HepG2 (cell line): ENCODE results near the gene SOX11. TPM values are rescaled to one million over a fixed set of nuclear protein-coding genes. Genes with fewer than 3 reads are reported as not detected.

ENCODE experiments used
- ATAC-seq: fragments of 200-7000 bp; cut with Tn5 transposase; 3 replicates; pipeline ENCODE4 v1.9.1; 2020; ENCODE audit warnings: mild to moderate bottlenecking, moderate library complexity
- BruUV-seq: library from RNA; stranded (reverse); fragments of 400-500 nt; replicated peaks from 2 replicates; lab custom pipeline; 2021; lab: Mats Ljungman, UMichigan
- CTCF ChIA-PET: fragments of 300-600 bp; formaldehyde crosslinking; extraction: SDS; loops from one replicate; lab custom pipeline; 2021; ENCODE audit warnings: low total read pairs, inconsistent platforms, low intra/inter-chr PET ratio; lab: Yijun Ruan, JAX
- POLR2A ChIA-PET: fragments of 350-600 bp; sonication (Branson Sonifier 250); formaldehyde crosslinking; loops from one replicate; lab custom pipeline; 2020; ENCODE audit warnings: antibody characterized with exemption, inconsistent platforms; lab: Yijun Ruan, JAX
- DNase-seq: peaks from one replicate; pipeline ENCODE4 v3.0.0-alpha.2; 2015; ENCODE audit warnings: low spot score
- FAIRE-seq: peaks from 3 replicates; lab custom pipeline; 2011; peaks lifted over from hg19 to GRCh38; lab: Jason Lieb, UNC
- H2AFZ ChIP-seq: one replicate; pipeline ENCODE4 v1.6.1; 2011; ENCODE audit warnings: low read length, inconsistent platforms
- H3K27ac ChIP-seq: fragments of 300-600 bp; 3 replicates; pipeline ENCODE4 v1.8.0; 2011; ENCODE audit warnings: mixed run types, mild to moderate bottlenecking, mixed read lengths, low read length, inconsistent platforms; ENCODE audit not compliant: insufficient read depth; ENCODE audit errors: extremely low read length
- H3K27me3 ChIP-seq, 2 experiments: fragments of 200-600 bp in 1 of 2; 2 replicates in 1 of 2; 3 replicates in 1 of 2; pipeline versions ENCODE4 v1.6.0 to v1.8.0; 2011; ENCODE audit warnings: low read length in 2 of 2, mild to moderate bottlenecking in 2 of 2, moderate library complexity in 2 of 2, inconsistent platforms in 1 of 2; ENCODE audit not compliant: insufficient read depth in 2 of 2, control insufficient read depth in 1 of 2
- H3K36me3 ChIP-seq, 2 experiments: fragments of 200-600 bp in 1 of 2; replicated peaks in 1 of 2; 2 replicates in 1 of 2; 3 replicates in 1 of 2; pipeline versions ENCODE4 v1.5.1 to v1.8.0; 2011; ENCODE audit warnings: low read length in 2 of 2, inconsistent platforms in 1 of 2; ENCODE audit not compliant: insufficient read depth in 2 of 2, control insufficient read depth in 1 of 2
- H3K4me1 ChIP-seq: 2 replicates; pipeline ENCODE4 v1.5.1; 2012; ENCODE audit warnings: low read length, inconsistent platforms; ENCODE audit not compliant: insufficient read depth
- H3K4me2 ChIP-seq: 2 replicates; pipeline ENCODE4 v1.6.0; 2011; ENCODE audit warnings: low read depth, low read length, inconsistent platforms
- H3K4me3 ChIP-seq, 3 experiments: fragments of 200-600 bp in 1 of 3; sonication (generic), shearing (Covaris generic) in 1 of 3; replicated peaks in 1 of 3; 2 replicates each; pipeline ENCODE4 v1.5.1; 2011 to 2016; ENCODE audit warnings: low read length in 3 of 3, inconsistent platforms in 2 of 3, low read depth in 2 of 3, mild to moderate bottlenecking in 2 of 3, control low read depth in 1 of 3, mixed read lengths in 1 of 3; ENCODE audit not compliant: insufficient read depth in 1 of 3
- H3K79me2 ChIP-seq: one replicate; pipeline ENCODE4 v1.6.1; 2011; ENCODE audit warnings: low read length, inconsistent platforms; ENCODE audit not compliant: insufficient read depth
- H3K9ac ChIP-seq: 2 replicates; pipeline ENCODE4 v1.6.0; 2011; ENCODE audit warnings: mild to moderate bottlenecking, low read depth, low read length, inconsistent platforms; ENCODE audit not compliant: insufficient read depth
- H3K9me3 ChIP-seq: 2 replicates; pipeline ENCODE4 v1.5.1; 2012; ENCODE audit warnings: mild to moderate bottlenecking, low read length
- H4K20me1 ChIP-seq: 2 replicates; pipeline ENCODE4 v1.6.0; 2011; ENCODE audit warnings: inconsistent platforms, mild to moderate bottlenecking, low read length, moderate library complexity; ENCODE audit not compliant: insufficient read depth
- CREB1 ChIP-seq, 2 experiments: fragments of 450-650 bp in 1 of 2; IDR thresholded peaks; 2 replicates each; pipeline ENCODE4 v1.6.1; 2016 to 2017; ENCODE audit warnings: control low read depth in 1 of 2, mild to moderate bottlenecking in 1 of 2, missing compliant biosample characterization in 1 of 2, missing genetic modification characterization in 1 of 2
- DR1 ChIP-seq: sonication (generic); formaldehyde crosslinking; IDR thresholded peaks from 2 replicates; pipeline ENCODE4 v1.8.0; 2021; ENCODE audit warnings: mild to moderate bottlenecking, missing genetic modification reagents, inconsistent platforms
- NCOA5 ChIP-seq: sonication (generic); formaldehyde crosslinking; IDR thresholded peaks from 2 replicates; pipeline ENCODE4 v1.4.0; 2020; ENCODE audit warnings: missing genetic modification reagents
- NR2C2 ChIP-seq: sonication (generic); formaldehyde crosslinking; IDR thresholded peaks from 2 replicates; pipeline ENCODE4 v1.4.0; 2020; ENCODE audit warnings: missing genetic modification reagents, mild to moderate bottlenecking, moderate library complexity, borderline replicate concordance
- SRY ChIP-seq: sonication (generic); formaldehyde crosslinking; IDR thresholded peaks from 2 replicates; pipeline ENCODE4 v1.8.0; 2022; ENCODE audit warnings: mild to moderate bottlenecking, missing genetic modification reagents
- THAP11 ChIP-seq: IDR thresholded peaks from 2 replicates; pipeline ENCODE4 v1.6.1; 2016; ENCODE audit warnings: missing biosample characterization, missing genetic modification reagents
- ZNF34 ChIP-seq: sonication (generic); formaldehyde crosslinking; IDR thresholded peaks from 2 replicates; pipeline ENCODE4 v1.4.0; 2020; ENCODE audit warnings: mild to moderate bottlenecking, missing genetic modification reagents, borderline replicate concordance
- ZNF510 ChIP-seq: sonication (generic); formaldehyde crosslinking; IDR thresholded peaks from 2 replicates; pipeline ENCODE4 v1.4.0; 2020; ENCODE audit warnings: low read depth, mild to moderate bottlenecking, missing genetic modification reagents
- ZNF605 ChIP-seq: sonication (generic); formaldehyde crosslinking; IDR thresholded peaks from 2 replicates; pipeline ENCODE4 v1.8.0; 2022; ENCODE audit warnings: mild to moderate bottlenecking, missing genetic modification reagents
- ZNF737 ChIP-seq: sonication (generic); formaldehyde crosslinking; IDR thresholded peaks from 2 replicates; pipeline ENCODE4 v1.5.0; 2020; ENCODE audit warnings: missing genetic modification reagents, mild to moderate bottlenecking, borderline replicate concordance
- WGBS: methylation state at CpG from one replicate; pipeline ENCODE4 v1.1.6; 2017; ENCODE audit warnings: low lambda C conversion rate; 5-methylcytosine and 5-hydroxymethylcytosine counted together
- in situ Hi-C: cut with HindIII; loops from 2 replicates; pipeline ENCODE4 v1.10.0; 2017; ENCODE audit warnings: low pct_unique_long_range_greater_than_20kb; ENCODE audit not compliant: extremely low pct_ligation_motif_present
- intact Hi-C: fragments of 100-400 bp; cut with micrococcal nuclease; formaldehyde crosslinking; loops from one replicate; pipeline ENCODE4 v1.10.0; 2022; ENCODE audit not compliant: unreplicated experiment
- polyA plus RNA-seq, 8 experiments: library from polyadenylated mRNA; depleted of rRNA in 3 of 8; stranded (reverse) in 7 of 8; unstranded in 1 of 8; fragments of >200 nt; fragmentation: Illumina TruSeq in 4 of 8; extraction: Trizol in 4 of 8; gene quantifications; 2 replicates each; pipeline versions ENCODE4 v1.2.1 to v1.2.3, GENCODE V29; 2011 to 2016; ENCODE audit warnings: low read depth in 4 of 8, missing spikeins in 1 of 8, mixed read lengths in 1 of 8; ENCODE audit not compliant: insufficient read depth in 1 of 8
- total RNA-seq, 5 experiments: library from RNA; depleted of rRNA; stranded (reverse); fragments of >200 nt; fragmentation: Illumina TruSeq; extraction: Trizol; gene quantifications; 2 replicates each; pipeline ENCODE4 v1.2.3, GENCODE V29; 2016; ENCODE audit warnings: low read depth in 1 of 5
- TF ChIP-seq, protein P1 (sequence below): IDR thresholded peaks from 2 replicates; pipeline ENCODE4 v1.6.1; 2016; ENCODE audit warnings: control low read depth
- TF ChIP-seq, protein P2 (sequence below): sonication (generic); formaldehyde crosslinking; IDR thresholded peaks from 2 replicates; pipeline ENCODE4 v1.4.0; 2020; ENCODE audit warnings: missing genetic modification reagents, borderline replicate concordance
- TF ChIP-seq, protein P3 (sequence below): IDR thresholded peaks from 2 replicates; pipeline ENCODE4 v1.6.1; 2012; ENCODE audit warnings: inconsistent platforms

Gene SOX11
- total and polyA plus RNA-seq, 2 of the 13 experiments (the other 11 are each of a cell fraction or from before 2014, with no cell fraction given): not detected

DNA sequence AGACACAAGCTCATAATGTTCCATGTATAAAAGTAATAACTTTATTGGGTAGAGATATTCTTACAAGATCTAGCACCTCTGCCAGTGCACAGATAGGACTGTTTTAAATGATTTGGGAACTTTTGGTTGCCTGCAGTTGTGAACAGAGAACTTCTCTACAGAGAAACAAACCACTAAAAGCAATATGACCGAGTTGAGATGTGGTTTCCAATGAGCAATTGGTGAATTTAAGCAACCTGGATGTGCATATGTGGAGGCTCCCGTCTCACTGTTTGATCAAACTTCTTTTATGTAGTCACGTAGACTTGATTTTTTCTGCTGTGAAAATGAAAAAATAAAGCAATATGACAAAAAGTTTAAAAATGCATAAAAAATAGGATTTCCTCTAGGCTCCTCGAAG lies 7.8 kb downstream of the SOX11 start:
- WGBS: 2% methylated on average over 4 of the region's 4 CpGs
- no peaks in the 10 kb centered on the region for H3K36me3 ChIP-seq
- no peaks in the 10 kb centered on the region for H3K4me1 ChIP-seq
- H3K27me3 ChIP-seq: peaks cover 0 to 14% of the 10 kb centered on the region in 2 experiments; a peak in 2 of 5 replicates
- no peak overlapping the region for H3K27ac ChIP-seq
- no peak overlapping the region for H3K4me3 ChIP-seq
- no TSS peak for BruUV-seq
- H3K4me2 ChIP-seq: no peak overlapping the region
- H2AFZ ChIP-seq: no peak overlapping the region
- ChIA-PET POLR2A (no interaction called here), CTCF (no interaction called here)
- DNase-seq (no peak), ATAC-seq (no peak)
- in situ Hi-C loops: no loop called here
- no peak for TF ChIP-seq ZNF737 (CRISPR knock-in tag)
- no peak for TF ChIP-seq ZNF34
- TF ChIP-seq, all 625 proteins: peak for 0
- Histone ChIP-seq H4K20me1 (no peaks in the 10 kb centered on the region), H3K79me2 (no peaks in the 10 kb centered on the region), H3K9ac (no peak overlapping the region), H3K9me3 (no peaks in the 10 kb centered on the region)
- intact Hi-C loops: no loop called here
- FAIRE-seq: no peak

- Histone ChIP-seq H3K4me3 (no peak overlapping the region), H3K79me2 (no peaks in the 10 kb centered on the region), H3K4me2 (no peak overlapping the region), H3K4me1 (no peaks in the 10 kb centered on the region), H3K27ac (no peak overlapping the region), H3K9me3 (no peaks in the 10 kb centered on the region), H2AFZ (no peak overlapping the region), H3K27me3 (peaks cover 0 to 9% of the 10 kb centered on the region in 2 experiments; a peak in 2 of 5 replicates), H4K20me1 (no peaks in the 10 kb centered on the region), H3K9ac (no peak overlapping the region), H3K36me3 (no peaks in the 10 kb centered on the region)
- DNase-seq (no peak), FAIRE-seq (no peak), ATAC-seq (no peak)
- no TSS peak for BruUV-seq
- POLR2A ChIA-PET: no interaction called here
- intact Hi-C loops (no loop called here), in situ Hi-C loops (no loop called here)
- CTCF ChIA-PET: no interaction called here
- 13% methylated on average over 5 of the region's 5 CpGs for WGBS
- TF ChIP-seq NR2C2 (no peak), ZNF605 (CRISPR knock-in tag) (no peak), SRY (CRISPR knock-in tag) (no peak), THAP11 (CRISPR knock-in tag) (no peak), NCOA5 (no peak), DR1 (CRISPR knock-in tag) (no peak), ZNF510 (CRISPR knock-in tag) (no peak), CREB1 (IDR thresholded peaks at IDR 0.05) (no peak), CREB1 (CRISPR knock-in tag; IDR thresholded peaks at IDR 0.05) (no peak)
- TF ChIP-seq, protein P1, sequence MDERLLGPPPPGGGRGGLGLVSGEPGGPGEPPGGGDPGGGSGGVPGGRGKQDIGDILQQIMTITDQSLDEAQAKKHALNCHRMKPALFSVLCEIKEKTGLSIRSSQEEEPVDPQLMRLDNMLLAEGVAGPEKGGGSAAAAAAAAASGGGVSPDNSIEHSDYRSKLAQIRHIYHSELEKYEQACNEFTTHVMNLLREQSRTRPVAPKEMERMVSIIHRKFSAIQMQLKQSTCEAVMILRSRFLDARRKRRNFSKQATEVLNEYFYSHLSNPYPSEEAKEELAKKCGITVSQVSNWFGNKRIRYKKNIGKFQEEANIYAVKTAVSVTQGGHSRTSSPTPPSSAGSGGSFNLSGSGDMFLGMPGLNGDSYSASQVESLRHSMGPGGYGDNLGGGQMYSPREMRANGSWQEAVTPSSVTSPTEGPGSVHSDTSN (CRISPR knock-in tag): no peak
- TF ChIP-seq, protein P2, sequence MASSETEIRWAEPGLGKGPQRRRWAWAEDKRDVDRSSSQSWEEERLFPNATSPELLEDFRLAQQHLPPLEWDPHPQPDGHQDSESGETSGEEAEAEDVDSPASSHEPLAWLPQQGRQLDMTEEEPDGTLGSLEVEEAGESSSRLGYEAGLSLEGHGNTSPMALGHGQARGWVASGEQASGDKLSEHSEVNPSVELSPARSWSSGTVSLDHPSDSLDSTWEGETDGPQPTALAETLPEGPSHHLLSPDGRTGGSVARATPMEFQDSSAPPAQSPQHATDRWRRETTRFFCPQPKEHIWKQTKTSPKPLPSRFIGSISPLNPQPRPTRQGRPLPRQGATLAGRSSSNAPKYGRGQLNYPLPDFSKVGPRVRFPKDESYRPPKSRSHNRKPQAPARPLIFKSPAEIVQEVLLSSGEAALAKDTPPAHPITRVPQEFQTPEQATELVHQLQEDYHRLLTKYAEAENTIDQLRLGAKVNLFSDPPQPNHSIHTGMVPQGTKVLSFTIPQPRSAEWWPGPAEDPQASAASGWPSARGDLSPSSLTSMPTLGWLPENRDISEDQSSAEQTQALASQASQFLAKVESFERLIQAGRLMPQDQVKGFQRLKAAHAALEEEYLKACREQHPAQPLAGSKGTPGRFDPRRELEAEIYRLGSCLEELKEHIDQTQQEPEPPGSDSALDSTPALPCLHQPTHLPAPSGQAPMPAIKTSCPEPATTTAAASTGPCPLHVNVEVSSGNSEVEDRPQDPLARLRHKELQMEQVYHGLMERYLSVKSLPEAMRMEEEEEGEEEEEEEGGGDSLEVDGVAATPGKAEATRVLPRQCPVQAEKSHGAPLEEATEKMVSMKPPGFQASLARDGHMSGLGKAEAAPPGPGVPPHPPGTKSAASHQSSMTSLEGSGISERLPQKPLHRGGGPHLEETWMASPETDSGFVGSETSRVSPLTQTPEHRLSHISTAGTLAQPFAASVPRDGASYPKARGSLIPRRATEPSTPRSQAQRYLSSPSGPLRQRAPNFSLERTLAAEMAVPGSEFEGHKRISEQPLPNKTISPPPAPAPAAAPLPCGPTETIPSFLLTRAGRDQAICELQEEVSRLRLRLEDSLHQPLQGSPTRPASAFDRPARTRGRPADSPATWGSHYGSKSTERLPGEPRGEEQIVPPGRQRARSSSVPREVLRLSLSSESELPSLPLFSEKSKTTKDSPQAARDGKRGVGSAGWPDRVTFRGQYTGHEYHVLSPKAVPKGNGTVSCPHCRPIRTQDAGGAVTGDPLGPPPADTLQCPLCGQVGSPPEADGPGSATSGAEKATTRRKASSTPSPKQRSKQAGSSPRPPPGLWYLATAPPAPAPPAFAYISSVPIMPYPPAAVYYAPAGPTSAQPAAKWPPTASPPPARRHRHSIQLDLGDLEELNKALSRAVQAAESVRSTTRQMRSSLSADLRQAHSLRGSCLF: no peak
- TF ChIP-seq, protein P3, sequence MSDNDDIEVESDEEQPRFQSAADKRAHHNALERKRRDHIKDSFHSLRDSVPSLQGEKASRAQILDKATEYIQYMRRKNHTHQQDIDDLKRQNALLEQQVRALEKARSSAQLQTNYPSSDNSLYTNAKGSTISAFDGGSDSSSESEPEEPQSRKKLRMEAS: no peak
These were observed 8.4 kb downstream of the SOX11 start for GRCh38 chr2:5700551-5700950.
